ENCODE data around the gene POLR2C.
A peak's percentile ranks its signal among the peaks of the same experiment; 100 is the strongest.

Gene POLR2C

DNA sequence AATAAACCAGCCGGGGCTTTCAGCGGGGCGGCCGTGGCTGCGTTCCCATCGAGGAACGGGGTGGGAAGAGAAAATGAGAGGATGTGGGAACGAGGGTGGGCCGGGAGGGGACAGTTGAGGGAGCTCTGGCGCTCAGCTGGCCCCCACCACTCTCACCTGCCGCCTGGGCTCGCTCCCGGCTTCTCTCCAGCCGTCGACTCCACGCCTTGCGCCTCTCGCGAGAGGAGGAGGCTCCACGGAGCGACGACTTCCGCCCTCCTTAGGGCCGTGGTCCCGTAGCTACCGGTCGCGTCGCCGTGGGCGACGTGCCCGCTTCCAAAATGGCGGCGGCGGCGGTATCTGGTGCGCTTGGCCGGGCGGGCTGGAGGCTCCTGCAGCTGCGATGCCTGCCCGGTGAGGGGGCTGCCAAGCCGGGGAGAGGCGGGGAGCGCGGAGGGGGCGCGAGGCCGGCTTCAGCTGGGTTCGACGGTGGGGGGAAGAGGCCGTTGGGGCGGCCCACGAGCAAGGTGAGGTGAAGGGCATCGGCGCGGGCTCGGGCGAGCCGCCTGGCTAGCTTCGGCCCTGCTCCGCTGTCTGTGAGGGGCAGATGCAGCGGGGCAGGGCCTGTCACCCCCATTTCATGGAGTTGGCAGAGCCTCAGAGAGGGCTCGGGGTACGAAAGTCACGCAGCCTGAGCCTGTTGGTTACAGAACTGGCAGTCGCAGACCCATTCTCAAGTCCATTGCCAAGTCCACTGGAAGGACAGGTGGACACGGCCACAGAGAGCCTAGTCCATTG, 15.1 kb upstream of the POLR2C start, which contains the start of the genes CIAPIN1 and COQ9:
Gene CIAPIN1, minus strand, starts transcription at position 200 of the 777 bp plus-strand sequence. CDS start 6,457 bp downstream, outside the sequence.
Gene COQ9, plus strand, starts transcription at position 294 of the 777 bp plus-strand sequence. Its CDS starts 27 bp downstream, at position 321.
- DNase-seq: peak; percentile 20 to 93 (median 81)

DNA sequence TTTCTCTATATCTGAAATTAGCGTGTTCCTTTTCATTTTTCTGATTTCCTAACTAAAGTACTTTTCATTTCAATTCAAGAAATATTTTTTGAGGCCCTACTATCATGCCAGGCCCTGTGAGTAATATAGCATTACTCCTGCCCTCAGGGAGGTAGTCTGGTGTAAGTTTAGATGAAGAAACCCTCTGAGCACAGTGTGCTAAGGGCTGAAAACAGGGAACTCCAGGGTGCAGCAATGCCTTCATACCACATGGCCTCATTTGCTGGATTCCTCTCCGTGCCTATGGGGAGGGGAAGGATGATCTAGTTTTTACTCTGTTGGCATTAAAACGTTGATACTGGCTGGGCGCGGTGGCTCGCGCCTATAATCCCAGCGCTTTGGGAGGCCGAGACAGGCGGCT, 10.5 kb upstream of the POLR2C start:
- no peak for DNase-seq

DNA sequence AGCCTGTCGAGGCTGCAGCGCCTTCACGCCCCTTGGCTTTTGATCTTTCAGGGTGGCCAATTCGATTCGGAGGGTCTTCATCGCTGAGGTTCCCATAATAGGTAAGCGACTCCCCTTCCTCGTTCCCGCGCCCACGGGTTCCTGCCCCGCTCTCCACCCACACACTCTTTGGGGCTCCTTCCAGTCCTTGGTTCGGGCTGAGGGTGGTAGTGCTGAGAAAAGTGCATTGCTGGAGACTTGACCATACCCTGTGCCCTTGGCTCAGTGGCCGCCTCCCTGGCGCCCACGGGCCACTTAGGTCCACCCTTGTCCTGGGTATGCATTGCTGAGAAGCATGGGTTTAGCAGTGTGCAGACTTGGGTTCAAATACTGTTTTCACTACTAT, 491 bp downstream of the POLR2C start:
- peak in 1 of 58 donors; percentile 45 for DNase-seq

DNA sequence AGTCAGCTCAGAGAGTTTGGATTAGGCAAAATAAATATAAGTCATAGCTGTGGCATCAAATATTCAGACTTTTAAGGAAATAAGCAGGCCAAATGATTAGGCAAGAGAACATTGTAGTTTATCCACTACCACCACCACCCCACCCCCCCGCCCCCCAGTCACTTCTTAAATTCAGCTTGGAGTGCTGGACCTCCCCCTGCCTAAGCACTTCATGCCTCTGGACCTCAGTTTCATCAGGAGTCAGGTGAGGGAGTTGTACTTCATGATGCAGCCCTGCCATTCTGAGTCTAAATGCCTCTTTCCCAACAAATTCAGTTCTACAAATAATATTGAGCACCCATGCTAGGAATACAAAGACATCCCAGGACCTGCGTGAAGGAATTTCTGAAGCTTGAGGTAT, 2.0 kb downstream of the POLR2C start:
- no peak for DNase-seq

DNA sequence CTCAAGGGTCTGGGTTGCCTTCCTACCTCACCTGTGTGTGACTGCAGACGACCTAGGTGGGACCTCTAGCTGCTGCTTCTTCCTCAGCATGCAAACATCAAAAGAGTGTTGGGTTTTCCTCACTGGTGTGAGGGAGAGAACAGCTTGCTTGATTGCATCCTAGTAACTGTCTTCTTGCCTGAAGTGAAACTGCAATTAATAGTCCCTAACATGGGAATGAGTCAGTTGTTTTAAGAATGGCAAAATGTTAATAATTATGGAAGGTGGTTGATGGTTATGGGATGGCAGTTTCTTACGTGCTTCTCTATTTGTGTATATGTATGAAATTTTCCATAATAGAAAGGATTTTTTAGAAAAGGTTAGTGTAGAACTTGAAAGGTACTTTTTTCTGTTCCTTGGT, 5.9 kb downstream of the POLR2C start:
- DNase-seq: no peak

DNA sequence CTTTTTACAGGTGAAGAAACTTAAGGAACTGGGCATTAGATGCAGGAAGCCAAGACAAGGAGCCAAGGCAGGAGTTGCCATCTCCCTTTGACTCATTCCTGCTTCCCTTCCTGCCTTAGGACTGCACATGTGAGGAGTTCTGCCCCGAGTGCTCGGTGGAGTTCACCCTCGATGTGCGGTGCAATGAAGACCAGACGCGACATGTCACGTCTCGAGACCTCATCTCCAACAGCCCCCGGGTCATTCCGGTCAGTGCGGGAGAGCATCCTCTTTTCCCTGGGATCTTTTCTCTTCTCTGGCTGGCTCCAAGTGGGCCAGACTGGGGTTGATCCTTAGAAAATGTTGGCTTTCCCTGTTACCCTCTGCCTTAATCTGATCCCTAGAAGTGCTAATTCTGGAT, 6.6 kb downstream of the POLR2C start:
- no peak for DNase-seq

DNA sequence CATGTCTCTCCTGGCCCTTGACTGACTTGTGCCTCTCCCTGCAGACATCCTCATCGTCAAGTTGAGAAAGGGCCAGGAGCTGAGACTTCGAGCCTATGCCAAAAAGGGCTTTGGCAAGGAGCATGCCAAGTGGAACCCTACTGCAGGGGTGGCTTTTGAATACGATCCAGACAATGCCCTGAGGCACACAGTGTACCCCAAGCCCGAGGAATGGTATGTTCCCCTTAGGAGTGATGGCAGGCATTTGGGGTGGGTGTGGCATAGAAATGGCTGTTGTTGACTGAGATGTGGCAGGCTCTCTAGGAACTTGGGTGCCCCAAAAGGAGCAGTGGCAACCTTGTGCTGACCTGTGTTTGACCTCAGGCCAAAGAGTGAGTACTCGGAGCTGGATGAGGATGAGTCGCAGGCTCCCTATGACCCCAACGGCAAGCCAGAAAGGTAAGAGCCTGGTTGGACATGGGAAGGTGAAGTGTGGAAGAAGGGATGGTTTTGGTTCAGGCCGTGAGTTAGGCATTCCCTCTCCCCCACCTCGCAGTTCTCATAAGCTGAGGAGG, 7.5 kb downstream of the POLR2C start:
- DNase-seq: no peak

DNA sequence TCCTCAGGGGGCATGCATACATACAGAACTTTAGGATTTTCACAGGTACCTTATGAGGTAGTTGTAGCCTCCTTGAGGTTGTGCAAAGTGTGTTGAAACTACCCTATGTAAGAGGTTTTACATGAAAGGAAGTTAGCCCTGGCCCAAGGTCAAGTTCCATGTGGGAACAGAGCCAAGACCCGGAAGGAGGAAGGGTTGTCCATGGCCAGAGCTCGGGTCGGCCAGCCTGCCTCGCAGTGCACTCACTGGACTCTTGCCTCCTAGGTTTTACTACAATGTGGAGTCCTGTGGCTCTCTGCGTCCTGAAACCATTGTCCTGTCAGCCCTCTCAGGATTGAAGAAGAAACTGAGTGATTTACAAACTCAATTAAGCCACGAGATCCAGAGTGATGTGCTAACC, 8.2 kb downstream of the POLR2C start:
- DNase-seq: no peak

DNA sequence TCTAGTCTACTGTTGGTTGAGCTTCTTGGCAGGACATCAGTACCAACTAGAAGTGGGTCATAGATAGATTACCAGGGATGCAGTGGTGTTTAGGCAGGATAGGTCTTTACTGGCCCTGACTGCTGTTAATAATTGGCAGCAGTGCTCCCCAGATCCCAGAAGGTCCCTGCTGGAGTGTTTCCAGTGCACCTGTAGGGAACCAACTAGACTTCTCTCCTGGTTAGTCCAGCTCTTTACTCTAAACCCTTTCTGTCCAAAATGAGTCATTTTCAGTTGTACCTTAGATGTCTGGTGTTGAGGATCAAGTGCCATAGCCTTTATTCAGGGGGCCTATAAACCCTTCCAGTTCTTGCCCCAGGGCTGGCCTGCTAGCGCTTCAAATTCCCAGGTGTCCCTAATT, 8.7 kb downstream of the POLR2C start:
- no peak for DNase-seq

DNA sequence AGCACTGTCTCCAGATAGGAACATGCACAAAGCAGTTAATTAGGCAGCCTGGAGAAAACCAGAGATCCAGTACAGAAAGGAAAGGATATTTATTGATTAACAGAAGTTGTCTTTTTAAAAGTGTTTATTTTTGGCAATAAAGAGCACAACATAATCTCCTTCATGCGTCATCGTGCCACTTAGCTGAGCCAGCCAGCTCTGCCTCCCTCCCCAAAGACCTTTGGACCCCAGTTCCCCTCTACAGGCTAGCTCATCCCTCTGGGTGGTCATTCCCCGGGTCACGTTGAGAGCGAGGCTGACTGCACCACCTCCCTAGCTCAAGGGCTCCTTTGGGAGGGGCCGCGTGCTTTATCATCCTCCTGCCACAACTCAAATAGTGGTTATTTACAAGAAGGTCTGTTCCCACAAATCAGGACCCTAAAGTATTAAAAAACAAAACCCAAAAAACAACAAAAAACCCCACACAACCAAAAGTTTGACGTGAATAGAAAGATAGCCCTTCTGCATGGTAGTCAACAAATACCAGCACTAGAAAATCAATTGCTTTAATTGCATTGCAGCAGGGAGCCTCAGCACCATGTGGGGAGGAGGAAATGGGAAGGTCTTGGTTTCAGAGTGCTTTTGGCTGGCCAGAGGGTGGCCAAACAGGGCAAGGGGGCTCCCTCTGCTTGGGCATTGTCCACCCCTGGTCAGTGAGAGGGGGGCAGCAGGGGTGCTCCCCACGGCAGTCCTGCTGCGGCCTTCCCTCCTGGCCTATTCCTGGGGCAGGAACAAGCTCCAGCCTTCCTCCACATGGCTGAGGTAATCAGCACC, 9.6 kb downstream of the POLR2C start:
- no peak for DNase-seq

DNA sequence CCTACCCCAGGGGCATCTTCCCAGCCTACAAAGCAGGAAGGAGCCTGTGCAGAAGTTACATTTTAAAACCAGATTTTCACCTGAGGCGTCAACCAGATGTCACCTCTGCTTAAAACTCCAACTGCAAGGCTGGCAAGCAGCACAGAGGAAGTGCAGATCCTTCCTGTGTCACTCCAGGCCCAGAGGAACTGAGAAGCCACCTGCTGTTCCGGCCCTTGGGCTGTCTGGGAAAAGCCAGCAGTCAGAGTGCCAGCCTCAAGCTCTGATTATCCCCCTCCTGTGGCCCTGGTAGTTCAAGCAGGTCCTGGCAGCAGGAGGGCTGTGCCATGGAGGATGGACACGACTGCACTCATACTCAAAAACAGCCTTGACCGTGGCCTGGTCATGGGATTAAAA, 10.2 kb downstream of the POLR2C start:
- no peak for DNase-seq

DNA sequence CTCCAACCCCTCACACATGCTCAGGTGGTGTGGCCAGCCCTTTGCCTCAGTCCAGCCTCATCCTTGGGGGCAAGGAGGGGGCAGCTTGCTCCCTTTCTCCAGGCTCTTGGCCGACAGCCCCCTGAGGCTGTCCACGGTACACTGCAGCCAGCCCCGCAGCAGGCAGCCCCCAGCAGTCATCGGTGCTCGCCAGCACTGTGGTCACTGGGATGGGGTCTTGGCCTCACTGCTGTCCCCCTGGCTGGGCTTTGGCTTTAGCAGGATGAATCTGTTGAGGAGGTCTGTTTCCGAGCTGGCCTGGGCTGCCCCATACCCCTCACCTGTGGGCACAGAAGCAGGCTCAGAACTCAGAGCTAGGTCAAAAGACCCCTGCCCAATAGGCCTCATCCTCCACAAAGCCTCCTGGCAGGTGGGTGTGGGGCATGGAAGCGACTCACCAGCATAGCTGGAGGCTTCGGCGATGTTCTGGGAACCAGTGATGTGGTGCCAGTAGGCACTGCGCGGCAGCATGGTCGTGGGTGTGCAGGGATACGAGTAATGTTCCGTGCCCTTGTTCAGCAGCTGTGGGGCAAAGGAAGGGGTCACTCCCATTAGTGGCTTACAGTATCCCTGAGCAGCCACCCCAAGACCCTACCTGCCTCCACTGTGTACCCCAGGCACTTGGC, 10.8 kb downstream of the POLR2C start:
- peak in 7 of 58 donors; percentile 13 to 59 (median 44) for DNase-seq

DNA sequence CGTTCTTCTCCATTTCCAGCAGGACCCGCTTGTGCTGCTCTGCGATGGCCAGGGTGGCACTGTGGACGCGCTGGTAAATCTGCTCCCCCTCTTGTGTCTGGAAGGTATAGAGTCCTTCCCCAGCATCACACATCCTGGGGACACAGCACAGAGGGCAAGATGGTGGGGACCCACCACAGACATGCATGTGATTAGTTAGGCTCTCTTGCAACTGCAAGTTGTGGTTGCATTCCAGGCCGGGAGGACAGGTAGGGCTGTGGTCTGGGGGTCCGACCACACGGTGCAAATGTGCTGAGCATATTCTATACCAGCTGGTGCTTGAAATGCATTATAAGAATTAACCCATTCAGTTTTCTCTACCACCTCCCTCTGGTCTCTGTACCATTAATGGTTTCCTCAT, 11.4 kb downstream of the POLR2C start:
- no peak for DNase-seq

DNA sequence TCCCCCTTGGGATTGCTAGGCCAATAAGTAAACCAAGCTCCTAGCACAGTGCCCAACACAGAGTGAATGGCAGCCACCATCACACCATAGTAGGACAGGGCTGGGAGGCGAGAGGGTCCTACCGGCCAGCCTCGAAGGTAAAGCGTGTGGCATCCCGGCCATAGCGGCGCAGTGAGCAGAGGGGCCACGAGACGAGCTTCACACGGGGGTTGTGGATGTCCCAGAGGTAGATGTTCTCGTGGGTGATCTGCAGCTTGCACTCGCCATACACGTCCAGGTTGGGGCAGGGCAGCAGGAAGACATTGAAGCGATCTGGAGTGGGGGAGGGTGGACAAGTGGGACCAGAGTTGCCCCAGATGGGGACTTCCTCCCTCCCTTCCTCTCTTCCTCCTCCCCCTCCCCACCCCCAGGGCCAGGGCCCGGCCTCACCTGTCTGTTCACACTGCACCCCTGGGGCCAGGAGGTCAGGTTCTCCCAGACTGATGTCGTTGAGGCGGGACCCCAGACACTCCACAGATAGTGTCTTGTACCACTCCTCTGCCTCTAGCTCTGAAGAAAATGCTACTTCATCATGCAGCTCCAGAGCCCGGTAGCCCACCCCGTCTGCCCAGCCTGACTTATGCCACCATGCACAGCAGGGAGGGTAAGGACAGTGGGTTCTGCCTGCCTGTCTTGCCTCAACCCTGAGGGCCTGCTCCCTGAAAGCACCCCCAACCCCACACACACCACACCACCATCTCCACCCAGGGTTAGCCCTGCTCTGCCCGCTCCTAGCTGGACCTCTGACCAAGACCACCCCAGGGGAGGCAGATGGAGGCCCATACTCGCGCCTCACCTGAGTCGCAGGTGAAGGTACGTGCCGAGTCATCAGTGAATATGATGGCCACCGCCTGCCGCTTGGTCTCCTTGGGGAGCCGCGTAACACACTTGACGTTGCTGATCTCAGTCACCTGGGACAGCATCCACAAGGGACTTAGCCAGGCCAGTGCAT, 12.5 kb downstream of the POLR2C start:
- DNase-seq: no peak

DNA sequence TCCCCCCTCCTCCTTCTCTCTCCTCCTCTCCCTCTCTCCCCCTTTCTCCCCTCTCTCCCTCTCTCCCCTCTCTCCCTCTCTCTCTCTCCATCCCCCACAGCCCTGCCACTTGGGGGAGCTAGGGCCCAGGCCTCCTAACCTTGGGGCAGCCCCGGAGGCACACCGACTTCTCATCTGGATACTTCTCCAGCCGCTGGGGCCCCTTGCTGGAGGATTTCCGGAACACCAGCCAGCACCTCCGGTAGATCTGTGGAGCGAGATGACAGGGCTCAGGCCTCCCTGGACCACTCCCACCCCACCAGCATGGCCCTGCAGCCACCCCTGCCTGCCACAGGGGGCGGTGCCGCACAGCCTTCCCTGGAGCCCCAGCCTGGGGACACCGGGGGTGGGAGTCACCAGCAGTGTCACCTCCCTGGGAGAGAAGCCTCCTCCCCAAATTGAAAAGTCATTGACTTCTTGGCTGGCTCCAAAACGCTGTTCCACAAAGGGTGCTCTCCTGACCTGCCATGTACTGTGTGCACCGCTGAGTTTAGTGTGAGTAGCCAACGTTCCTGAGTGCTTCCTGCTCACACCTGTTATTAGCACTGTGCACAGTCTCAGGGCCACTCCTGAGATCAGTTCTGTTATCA, 13.3 kb downstream of the POLR2C start:
- DNase-seq: peak in 1 of 58 donors; percentile 16

DNA sequence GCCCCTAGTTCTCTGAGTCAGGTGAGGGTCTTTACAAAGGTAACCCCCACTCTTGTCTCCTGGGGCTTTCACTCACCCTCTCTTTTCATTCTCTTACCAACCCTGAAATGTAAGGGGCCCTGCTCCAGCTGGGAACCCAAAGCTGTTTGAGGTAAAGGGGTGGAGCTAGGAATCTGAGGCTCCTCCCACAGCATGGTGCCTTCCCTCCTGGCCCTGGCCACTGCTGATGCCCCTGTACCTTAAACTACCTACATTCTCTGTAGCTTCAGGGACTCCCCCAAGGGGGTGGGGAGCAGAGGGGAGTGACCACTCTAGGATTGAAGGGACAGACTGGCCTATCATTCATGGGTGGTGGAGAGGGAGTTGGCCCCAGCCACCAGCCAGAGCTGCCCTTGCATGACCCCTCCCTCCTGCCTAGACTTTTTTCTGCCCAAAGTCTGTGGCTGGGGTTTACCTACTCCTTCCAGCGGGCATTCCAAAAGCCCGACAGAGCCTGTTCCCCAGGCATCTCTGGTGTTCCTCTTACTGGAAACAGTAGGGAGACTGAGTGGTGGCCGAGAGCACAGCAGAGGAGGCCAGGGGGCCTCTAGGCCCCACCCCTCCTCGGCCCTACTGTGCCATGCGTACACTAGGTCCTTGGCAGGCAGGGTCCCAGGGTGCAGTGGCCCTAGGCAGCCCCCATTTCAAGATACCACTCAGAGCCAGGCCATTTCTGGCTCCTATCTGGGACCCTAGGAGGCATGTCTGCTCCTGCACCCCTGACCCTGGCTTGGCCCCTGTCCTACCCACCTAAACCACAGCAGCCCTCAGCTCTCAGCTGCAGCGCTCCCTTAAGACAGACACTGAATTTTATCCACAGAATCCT, 14.3 kb downstream of the POLR2C start:
- no peak for DNase-seq

DNA sequence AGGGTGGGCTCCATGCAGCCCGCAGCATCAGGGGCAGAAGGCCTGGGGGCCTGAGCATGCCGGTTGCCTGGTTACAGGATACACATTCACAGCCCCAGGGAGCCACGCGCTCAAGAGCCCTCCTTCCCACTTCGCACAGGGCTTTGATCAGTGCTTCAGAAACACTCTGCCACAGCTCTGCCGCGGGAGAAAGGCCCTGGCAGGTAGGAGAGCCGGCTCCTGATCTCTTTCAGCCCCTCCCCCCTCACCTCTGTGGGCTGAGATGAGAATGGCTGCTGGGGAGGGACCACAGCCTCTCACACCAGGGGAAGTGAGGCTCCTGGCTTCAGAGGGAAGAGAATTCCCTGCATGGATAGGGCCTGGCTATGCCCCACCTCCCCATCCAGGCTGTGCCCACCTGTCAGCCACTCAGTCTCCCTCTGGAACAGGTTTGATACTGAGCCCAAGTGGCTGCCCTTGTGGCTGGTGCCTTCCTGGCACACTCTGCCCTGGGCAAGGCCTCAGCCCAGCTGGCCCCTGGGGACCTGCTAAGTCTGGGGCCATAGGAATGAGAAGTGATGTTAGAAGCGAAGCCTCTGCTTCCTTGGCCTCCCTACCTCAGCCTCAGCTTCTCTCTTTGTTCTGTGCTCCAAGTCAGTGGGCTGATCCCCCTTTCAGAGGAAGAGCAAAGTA, 15.2 kb downstream of the POLR2C start:
- DNase-seq: peak in 1 of 58 donors; percentile 9
